HG02610 (cell line): Measurements from ENCODE around the gene APLP2.
A peak's percentile ranks its signal among the peaks of the same experiment; 100 is the strongest.
"Not testable (repeated sequence)": the region's sequence is repeated elsewhere in the genome, so short reads cannot be mapped to it uniquely, and the experiment has no call there.

Experiments
- ATAC-seq: cut with Tn5 transposase; IDR thresholded peaks from one replicate; pipeline ENCODE4 v1.9.1; 2021; ENCODE audit warnings: mild to moderate bottlenecking, moderate library complexity; ENCODE audit not compliant: unreplicated experiment

APLP2 gene

GRCh38 chr11:130069659-130070108, at the start of gene APLP2:
APLP2 (plus strand) TSS chr11:130069894; CDS start chr11:130069978, 84 bp downstream.
- ATAC-seq, result peak; percentile 97

GRCh38 chr11:130020323-130020722, 49.4 kb upstream of the APLP2 start:
- no peak for ATAC-seq

GRCh38 chr11:130021606-130022005, 48.1 kb upstream of the APLP2 start:
- ATAC-seq, result not testable (repeated sequence)

- peak; percentile 15 for ATAC-seq
Observed at GRCh38 chr11:130022799-130023198, 46.9 kb upstream of the APLP2 start.

- peak; percentile 95 for ATAC-seq
Observed at GRCh38 chr11:130023204-130023603, 46.5 kb upstream of the APLP2 start.

GRCh38 chr11:130024361-130024760, 45.3 kb upstream of the APLP2 start:
- no peak for ATAC-seq

- no peak for ATAC-seq
Observed at GRCh38 chr11:130025371-130025770, 44.3 kb upstream of the APLP2 start.

- ATAC-seq, result no peak
Observed at GRCh38 chr11:130029137-130029536, 40.6 kb upstream of the APLP2 start.

GRCh38 chr11:130031056-130031455, 38.6 kb upstream of the APLP2 start:
- no peak for ATAC-seq

GRCh38 chr11:130031945-130032344, 37.7 kb upstream of the APLP2 start:
- no peak for ATAC-seq

GRCh38 chr11:130032931-130033330, 36.8 kb upstream of the APLP2 start:
- ATAC-seq, result no peak

- ATAC-seq, result no peak
Observed at GRCh38 chr11:130034236-130034635, 35.5 kb upstream of the APLP2 start.

GRCh38 chr11:130037058-130037457, 32.6 kb upstream of the APLP2 start:
- ATAC-seq, result no peak

GRCh38 chr11:130037881-130038585, 31.7 kb upstream of the APLP2 start:
- no peak for ATAC-seq

GRCh38 chr11:130040281-130040940, 29.3 kb upstream of the APLP2 start:
- ATAC-seq, result no peak

GRCh38 chr11:130042093-130042591, 27.6 kb upstream of the APLP2 start:
- ATAC-seq, result no peak

- no peak for ATAC-seq
Observed at GRCh38 chr11:130043575-130043974, 26.1 kb upstream of the APLP2 start.

- no peak for ATAC-seq
Observed at GRCh38 chr11:130047141-130047540, 22.6 kb upstream of the APLP2 start.

- no peak for ATAC-seq
Observed at GRCh38 chr11:130049328-130049771, 20.3 kb upstream of the APLP2 start.

- no peak for ATAC-seq
Observed at GRCh38 chr11:130050257-130050656, 19.4 kb upstream of the APLP2 start.

GRCh38 chr11:130051082-130051481, 18.6 kb upstream of the APLP2 start:
- ATAC-seq, result no peak

- ATAC-seq, result no peak
Observed at GRCh38 chr11:130052567-130052966, 17.1 kb upstream of the APLP2 start.
